ENCODE results near the gene OSBPL9. TPM values are rescaled to one million over a fixed set of nuclear protein-coding genes. Genes with fewer than 3 reads are reported as not detected.
A peak's percentile ranks its signal among the peaks of the same experiment; 100 is the strongest.
"Not testable (repeated sequence)": the region's sequence is repeated elsewhere in the genome, so short reads cannot be mapped to it uniquely, and the experiment has no call there.

OSBPL9 gene
- polyA plus RNA-seq, 1 experiment: 68.3 TPM

DNA sequence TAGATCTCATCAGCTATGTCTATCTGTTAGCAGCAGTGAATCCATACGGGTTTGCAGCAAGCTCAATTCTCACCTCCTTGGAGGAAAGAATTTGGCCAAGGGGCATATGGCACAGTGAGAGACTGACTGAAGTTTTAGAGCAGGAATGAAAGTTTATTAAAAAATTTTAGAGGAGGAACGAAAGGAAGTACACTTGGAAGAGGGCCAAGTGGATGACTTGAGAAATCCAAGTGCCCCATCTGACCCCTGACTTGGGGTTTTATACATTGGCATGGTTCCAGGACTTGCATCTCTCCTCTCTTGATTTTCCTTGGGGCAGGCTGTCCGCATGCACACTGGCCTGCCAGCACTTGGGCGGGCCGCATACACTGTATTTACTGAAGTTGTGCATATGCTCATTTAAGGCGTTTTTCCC lies 9.2 kb upstream of the OSBPL9 start:
- ChIA-PET POLR2A (no interaction called here), CTCF (interaction anchor here (0.6 to 1.2 kb wide), 2 partner anchors 11 to 237 kb away, joined by 3 to 4 read pairs; no protein-coding TSS in a partner anchor)

DNA sequence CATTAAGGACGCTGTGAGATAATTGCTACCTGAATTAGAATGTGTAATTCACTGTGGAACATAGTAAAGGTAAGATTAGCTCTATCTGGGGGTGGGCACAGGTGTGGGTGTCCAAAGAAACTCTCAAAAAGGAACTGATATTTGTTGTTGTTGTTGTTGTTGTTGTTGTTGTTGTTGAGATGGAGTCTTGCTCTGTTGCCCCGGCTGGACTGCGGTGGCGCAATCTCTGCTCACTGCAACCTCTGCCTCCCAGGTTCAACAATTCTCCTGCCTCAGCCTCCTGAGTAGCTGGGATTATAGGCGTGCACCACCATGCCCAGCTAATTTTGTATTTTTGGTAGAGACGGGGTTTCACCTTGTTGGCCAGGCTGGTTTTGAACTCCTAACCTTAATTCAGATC lies 6.8 kb upstream of the OSBPL9 start:
- DNase-seq (ENCODE audit: low read depth); POLR2A ChIA-PET; H3K4me3 ChIP-seq (ENCODE audit: low read depth, low read length); H3K36me3 ChIP-seq (ENCODE audit: control insufficient read depth, insufficient read depth, low read length); H3K27me3 ChIP-seq (ENCODE audit: control insufficient read depth, insufficient read depth, low read length): not testable (repeated sequence)
- CTCF ChIA-PET: interaction anchor here (1.0 kb wide), 1 partner anchor 73 kb away, joined by 4 read pairs; no protein-coding TSS in a partner anchor

More for the DNA sequence above, 9.2 kb upstream of the OSBPL9 start:
- Histone ChIP-seq H3K4me3 (ENCODE audit: low read depth, low read length) (no peak overlapping the region), H3K36me3 (ENCODE audit: control insufficient read depth, insufficient read depth, low read length) (no peaks in the 10 kb centered on the region), H3K27me3 (ENCODE audit: control insufficient read depth, insufficient read depth, low read length) (no peaks in the 10 kb centered on the region)
- DNase-seq (ENCODE audit: low read depth): no peak
- TF ChIP-seq, protein P1, sequence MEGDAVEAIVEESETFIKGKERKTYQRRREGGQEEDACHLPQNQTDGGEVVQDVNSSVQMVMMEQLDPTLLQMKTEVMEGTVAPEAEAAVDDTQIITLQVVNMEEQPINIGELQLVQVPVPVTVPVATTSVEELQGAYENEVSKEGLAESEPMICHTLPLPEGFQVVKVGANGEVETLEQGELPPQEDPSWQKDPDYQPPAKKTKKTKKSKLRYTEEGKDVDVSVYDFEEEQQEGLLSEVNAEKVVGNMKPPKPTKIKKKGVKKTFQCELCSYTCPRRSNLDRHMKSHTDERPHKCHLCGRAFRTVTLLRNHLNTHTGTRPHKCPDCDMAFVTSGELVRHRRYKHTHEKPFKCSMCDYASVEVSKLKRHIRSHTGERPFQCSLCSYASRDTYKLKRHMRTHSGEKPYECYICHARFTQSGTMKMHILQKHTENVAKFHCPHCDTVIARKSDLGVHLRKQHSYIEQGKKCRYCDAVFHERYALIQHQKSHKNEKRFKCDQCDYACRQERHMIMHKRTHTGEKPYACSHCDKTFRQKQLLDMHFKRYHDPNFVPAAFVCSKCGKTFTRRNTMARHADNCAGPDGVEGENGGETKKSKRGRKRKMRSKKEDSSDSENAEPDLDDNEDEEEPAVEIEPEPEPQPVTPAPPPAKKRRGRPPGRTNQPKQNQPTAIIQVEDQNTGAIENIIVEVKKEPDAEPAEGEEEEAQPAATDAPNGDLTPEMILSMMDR (IDR thresholded peaks at IDR 0.05; ENCODE audit: insufficient read depth, low read depth, low read length): no peak

DNA sequence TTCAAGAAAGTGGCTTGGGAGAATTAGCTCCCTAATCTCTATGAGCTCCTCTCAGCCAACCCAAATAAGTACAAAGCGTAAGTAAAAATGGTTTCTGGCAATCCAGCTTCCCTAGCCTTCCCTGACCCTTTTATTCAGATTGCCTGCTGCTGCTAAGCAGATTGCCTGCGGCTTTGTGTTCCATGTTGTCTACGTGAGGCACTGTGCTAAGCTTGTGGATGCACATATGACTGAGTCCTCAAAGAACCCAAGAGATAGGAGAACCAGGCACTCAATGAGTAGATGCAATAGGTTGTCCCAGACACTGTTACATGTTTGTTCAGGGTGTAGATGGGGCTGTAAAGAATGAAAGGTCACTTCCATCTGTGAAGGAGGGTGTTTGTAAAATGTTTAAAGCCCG lies 6.3 kb upstream of the OSBPL9 start:
- H3K36me3 ChIP-seq (ENCODE audit: control insufficient read depth, insufficient read depth, low read length): no peaks in the 10 kb centered on the region
- ChIA-PET POLR2A (no interaction called here), CTCF (no interaction called here)
- H3K27me3 ChIP-seq (ENCODE audit: control insufficient read depth, insufficient read depth, low read length): no peaks in the 10 kb centered on the region
- no peak for DNase-seq (ENCODE audit: low read depth)
- H3K4me3 ChIP-seq (ENCODE audit: low read depth, low read length): no peak overlapping the region
- TF ChIP-seq, protein P1 (IDR thresholded peaks at IDR 0.05; ENCODE audit: insufficient read depth, low read depth, low read length): no peak

DNA sequence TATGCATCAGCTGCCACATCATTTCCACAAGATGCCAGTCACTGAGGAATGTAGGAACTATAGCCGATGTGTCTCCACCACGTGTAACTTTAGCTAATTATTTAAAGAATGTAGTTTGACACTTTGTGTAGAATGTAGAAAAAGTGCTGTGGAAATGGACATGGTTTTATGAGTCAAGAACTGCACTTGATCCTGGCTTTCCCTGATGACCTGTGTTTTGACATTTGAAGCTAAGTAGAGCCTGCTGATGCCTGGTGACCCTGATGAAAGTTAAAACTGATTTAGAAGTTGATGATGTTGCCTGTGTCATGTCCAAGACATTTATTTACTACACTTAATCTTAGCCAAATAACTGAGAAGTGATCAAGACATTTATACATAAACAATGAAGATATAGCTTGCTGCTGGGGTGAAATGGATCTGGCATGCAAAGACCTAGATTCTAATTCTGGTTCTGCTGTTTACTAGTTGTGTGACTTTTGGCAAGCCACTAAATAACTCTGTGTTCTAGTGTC lies 4.4 kb upstream of the OSBPL9 start:
- CTCF ChIA-PET: interaction anchor here (1.2 kb wide), 1 partner anchor 9 kb away, joined by 4 read pairs; no protein-coding TSS in a partner anchor
- no peaks in the 10 kb centered on the region for H3K27me3 ChIP-seq (ENCODE audit: control insufficient read depth, insufficient read depth, low read length)
- POLR2A ChIA-PET: no interaction called here
- no peaks in the 10 kb centered on the region for H3K36me3 ChIP-seq (ENCODE audit: control insufficient read depth, insufficient read depth, low read length)
- no peak overlapping the region for H3K4me3 ChIP-seq (ENCODE audit: low read depth, low read length)
- DNase-seq (ENCODE audit: low read depth): no peak
- TF ChIP-seq, protein P1 (IDR thresholded peaks at IDR 0.05; ENCODE audit: insufficient read depth, low read depth, low read length): no peak

DNA sequence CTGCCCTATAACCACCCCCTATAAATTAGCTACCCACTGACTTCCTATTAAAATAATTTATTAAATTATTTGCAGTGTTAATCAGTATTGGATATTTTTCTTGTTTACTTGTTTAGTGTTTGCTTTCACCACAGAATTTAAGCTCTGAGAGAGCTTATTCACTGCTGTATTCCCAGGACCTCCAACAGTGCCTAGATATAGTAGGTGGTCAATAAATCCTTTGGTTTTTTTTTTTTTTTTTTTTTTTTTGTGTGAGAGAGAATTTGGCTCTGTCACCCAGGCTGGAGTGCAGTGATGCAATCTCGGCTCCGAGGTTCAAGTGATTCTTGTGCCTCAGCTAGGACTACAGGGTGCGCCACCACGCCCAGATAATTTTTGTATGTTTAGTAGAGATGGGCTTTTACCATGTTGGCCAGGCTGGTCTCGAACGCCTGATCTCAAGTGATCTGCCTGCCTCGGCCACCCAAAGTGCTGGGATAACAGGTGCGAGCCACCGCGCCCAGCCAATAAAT lies 1.1 kb upstream of the OSBPL9 start:
- H3K27me3 ChIP-seq (ENCODE audit: control insufficient read depth, insufficient read depth, low read length): no peaks in the 10 kb centered on the region
- ChIA-PET CTCF (interaction anchor here (1.0 to 2.1 kb wide), 2 partner anchors 13 to 153 kb away, joined by 3 to 5 read pairs; no protein-coding TSS in a partner anchor), POLR2A (no interaction called here)
- no peaks in the 10 kb centered on the region for H3K36me3 ChIP-seq (ENCODE audit: control insufficient read depth, insufficient read depth, low read length)
- no peak overlapping the region for H3K4me3 ChIP-seq (ENCODE audit: low read depth, low read length)
- TF ChIP-seq, protein P1 (IDR thresholded peaks at IDR 0.05; ENCODE audit: insufficient read depth, low read depth, low read length): no peak
- no peak for DNase-seq (ENCODE audit: low read depth)

DNA sequence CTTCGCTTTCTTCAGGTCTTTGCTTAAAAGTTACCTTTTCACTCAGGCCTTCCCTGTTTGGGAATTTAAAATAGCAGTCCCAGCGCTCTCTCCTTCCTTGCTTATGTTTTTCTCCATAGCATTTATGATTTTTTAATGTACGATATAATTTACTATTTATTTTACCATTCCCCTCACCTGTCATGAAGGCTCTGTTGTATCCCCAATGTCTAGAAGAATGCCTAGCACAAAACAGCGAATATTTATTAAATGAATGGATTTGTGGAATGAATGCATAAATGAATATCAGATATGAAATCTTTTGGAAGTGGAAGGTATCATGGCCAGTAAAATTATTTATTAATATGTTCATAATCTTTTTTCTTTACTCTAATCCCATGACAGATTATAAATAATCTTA lies 402 bp upstream of the OSBPL9 start:
- TF ChIP-seq, protein P1 (IDR thresholded peaks at IDR 0.05; ENCODE audit: insufficient read depth, low read depth, low read length): no peak
- Histone ChIP-seq H3K36me3 (ENCODE audit: control insufficient read depth, insufficient read depth, low read length) (no peaks in the 10 kb centered on the region), H3K4me3 (ENCODE audit: low read depth, low read length) (0 out of 2 replicates have a peak overlapping the region, but pooled peaks have one; percentile 1), H3K27me3 (ENCODE audit: control insufficient read depth, insufficient read depth, low read length) (no peaks in the 10 kb centered on the region)
- ChIA-PET CTCF (no interaction called here), POLR2A (no interaction called here)
- no peak for DNase-seq (ENCODE audit: low read depth)

Measured in BJ (cell line).